Urothelium cell line (cell line): Measurements from ENCODE around the gene ZSWIM5.

Source experiments
- DNase-seq: peaks from one replicate; pipeline ENCODE4 v3.0.0; 2011; ENCODE audit warnings: low spot score, mixed read lengths
- FAIRE-seq: peaks from 2 replicates; lab custom pipeline; 2011; peaks lifted over from hg19 to GRCh38; lab: Jason Lieb, UNC

The ZSWIM5 gene

GRCh38 chr1:45037456-45037855, 168.9 kb downstream of the ZSWIM5 start:
- no peak for FAIRE-seq
- DNase-seq, result no peak

DNA sequence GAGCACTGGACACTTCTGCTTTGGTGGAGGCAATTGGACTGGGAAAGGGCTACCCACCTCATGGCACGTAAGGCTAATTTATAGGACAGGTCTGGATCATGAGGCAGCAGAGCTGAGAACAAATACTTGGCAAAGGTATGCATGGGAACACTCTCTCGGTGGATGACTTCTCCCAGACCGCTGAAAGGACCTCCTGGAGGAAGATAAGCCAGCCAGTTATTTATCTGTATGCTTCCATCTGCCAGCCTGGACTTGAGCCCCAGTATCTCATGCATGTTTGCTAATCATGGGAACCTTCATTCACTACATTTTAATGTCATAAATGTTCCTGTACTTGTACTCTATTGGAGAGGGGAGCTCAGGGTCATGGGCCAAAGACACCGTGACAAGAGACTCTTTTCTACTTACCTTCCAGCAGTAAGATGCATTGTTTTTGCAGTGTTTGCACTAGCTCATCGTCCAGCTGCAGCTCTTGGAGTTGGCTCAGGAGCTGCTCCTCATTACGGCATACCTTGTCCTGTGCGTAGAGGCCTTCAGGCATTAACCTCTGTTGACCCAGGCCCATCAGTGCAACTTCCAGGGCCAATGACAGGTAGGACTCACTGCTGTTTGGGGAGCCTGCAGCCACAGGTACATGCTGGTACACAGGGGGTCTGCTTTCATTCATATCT, 170.6 kb downstream of the ZSWIM5 start:
- no peak for DNase-seq

DNA sequence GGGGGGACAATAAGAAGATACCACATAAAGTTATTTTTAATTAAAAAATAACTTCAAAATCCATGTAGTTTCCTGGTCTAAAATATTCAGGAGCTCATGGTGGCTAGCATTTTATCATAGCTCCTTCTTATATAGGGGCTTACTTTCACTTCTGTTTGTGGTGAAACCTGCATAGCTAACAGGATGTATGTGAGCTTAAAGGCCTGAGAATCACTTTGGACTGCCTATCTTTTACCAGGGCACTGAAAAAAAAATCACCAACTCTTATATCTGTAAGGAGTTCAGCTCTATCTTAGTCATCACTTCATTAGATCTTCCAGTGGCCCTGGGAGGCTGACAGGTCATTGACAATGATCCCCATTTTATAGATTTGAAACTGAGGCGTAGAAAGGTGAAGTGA, 173.0 kb downstream of the ZSWIM5 start:
- no peak for DNase-seq
- FAIRE-seq, result no peak

More for the DNA sequence above, 170.6 kb downstream of the ZSWIM5 start:
- no peak for FAIRE-seq

DNA sequence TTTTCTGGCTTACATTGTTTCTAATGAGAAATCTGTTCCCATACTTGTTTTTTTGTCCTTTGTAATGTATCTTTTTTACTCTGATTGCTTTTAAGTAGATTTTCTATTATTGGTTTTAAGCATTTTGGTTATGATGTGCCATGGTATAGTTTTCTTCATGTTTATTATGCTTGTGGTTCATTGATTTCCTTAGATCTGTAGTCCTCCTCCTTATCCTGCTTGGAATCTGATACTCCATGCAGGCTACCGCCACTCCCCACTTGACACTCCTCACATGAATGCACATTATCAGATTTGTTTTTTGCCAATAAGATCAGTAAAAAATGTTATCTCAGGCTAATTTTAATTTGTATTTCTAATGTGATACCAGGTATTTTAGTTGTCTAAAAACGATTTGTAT, 173.6 kb downstream of the ZSWIM5 start:
- FAIRE-seq (no peak), DNase-seq (no peak)

GRCh38 chr1:45026446-45026845, 180.0 kb downstream of the ZSWIM5 start:
- DNase-seq (no peak), FAIRE-seq (no peak)

DNA sequence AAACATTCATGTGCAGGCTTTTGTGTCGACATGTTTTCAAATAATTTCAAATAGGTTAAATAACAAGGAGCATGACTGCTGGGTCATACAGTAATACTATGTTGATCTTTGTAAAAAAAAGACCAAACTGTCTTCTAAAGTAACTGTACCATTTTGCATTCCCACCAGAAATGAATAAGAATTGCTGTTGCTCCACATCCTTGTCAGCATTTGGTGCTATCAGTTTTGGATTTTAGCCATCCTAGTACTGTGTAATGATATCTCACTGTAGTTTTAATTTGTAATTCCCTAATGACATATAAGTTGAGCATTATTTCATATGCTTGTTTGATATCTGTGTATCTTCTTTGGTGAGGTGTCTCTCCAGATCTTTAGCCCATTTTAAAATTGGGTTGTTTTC, 182.7 kb downstream of the ZSWIM5 start:
- FAIRE-seq, result no peak
- no peak for DNase-seq

GRCh38 chr1:45018599-45019230, 187.7 kb downstream of the ZSWIM5 start:
- DNase-seq, result peak; percentile 75
- FAIRE-seq, result peak; percentile 97

DNA sequence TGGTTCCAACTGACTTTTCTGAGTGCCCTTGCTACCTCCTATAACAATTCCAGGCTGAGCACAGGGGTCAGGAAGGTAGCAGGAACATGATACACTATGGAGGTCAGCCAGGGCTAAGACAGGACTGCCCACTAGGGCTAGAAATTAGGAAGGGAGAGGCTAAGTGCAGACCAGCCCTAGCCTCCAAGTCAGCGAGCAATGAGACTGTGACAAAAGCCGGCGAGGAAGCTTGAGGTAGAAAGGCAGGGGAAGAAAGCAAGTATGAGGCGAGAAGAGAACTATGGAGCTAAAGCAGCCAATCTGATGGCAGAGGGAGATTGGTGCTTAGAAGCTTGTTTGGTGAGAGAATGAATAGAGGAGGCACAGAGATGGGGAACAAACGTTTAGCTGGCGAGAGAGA, 189.6 kb downstream of the ZSWIM5 start:
- FAIRE-seq (no peak), DNase-seq (no peak)

DNA sequence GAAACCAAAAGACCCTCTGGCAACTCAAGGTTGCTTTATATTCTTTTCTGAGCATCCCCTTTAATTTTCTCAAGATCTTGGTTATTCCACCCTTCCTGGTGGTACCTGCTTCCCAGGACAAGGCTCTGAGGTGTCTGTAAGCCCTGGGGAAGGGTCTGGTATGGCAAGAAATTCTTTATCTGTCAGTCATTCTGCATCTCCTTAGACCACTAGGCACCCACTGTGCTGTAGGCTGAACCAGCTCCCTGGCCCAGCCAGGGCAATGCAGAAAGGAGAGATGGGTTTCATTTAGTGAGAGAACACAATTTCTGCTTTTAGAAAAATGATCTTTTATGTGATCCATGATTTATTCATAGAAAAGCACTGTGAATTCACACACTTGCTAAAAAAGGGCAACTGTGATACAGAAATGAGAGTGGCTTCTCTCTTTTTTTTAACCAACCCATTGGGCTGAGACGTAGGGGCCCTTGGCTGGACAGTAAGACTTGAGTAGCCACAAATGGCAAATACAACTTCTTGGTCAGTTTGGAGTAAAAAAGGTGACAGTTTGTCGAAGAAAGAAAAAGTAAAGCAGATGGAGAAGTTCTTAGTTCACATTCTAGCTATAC, 190.2 kb downstream of the ZSWIM5 start:
- FAIRE-seq (no peak), DNase-seq (no peak)

DNA sequence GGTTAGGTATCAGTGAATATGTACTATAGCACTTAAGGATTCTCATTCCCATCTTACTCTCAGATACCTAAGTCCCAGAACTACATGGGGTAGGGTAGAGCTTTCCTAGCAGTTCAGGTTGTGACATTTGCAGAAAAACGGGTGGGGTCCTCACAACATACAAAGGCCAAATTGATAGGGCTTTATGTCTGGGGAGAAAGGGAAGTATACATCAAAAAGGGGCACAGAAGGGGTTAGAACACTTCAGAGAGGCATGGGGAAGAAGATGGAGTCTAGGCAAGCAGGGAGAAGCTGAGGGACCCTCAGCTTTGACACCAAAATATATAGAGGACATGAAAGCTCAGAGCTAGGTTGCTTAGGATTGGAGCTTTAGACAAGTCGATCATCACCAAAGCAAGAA, 190.7 kb downstream of the ZSWIM5 start:
- DNase-seq, result no peak
- no peak for FAIRE-seq

DNA sequence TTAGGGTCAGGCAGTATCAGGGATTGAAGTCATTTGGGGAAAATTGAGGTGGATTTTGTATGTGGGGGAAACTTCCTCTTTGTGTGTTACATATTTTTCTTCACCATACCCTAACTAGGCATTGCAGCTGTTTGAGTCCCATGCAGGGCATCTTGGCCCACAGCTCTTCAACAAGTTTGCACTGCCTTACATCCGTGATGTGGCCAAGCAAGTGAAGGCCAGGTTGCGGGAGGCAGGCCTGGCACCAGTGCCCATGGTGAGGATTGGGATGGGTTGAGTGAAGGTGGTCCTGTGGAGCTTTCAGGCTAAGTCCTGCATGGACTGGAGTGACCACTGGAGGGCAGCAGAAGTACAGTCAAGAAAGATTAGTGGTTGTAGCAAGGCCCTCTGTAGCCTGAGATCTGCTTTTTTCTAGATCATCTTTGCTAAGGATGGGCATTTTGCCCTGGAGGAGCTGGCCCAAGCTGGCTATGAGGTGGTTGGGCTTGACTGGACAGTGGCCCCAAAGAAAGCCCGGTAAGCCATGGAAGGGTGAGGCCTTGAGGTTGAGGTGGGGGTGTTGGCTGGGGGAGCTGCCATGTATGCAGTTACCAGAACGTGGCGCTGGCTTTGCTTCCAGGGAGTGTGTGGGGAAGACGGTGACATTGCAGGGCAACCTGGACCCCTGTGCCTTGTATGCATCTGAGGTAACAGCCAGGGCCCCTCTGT, 191.9 kb downstream of the ZSWIM5 start:
- FAIRE-seq (peak; percentile 44), DNase-seq (peak; percentile 83)

DNA sequence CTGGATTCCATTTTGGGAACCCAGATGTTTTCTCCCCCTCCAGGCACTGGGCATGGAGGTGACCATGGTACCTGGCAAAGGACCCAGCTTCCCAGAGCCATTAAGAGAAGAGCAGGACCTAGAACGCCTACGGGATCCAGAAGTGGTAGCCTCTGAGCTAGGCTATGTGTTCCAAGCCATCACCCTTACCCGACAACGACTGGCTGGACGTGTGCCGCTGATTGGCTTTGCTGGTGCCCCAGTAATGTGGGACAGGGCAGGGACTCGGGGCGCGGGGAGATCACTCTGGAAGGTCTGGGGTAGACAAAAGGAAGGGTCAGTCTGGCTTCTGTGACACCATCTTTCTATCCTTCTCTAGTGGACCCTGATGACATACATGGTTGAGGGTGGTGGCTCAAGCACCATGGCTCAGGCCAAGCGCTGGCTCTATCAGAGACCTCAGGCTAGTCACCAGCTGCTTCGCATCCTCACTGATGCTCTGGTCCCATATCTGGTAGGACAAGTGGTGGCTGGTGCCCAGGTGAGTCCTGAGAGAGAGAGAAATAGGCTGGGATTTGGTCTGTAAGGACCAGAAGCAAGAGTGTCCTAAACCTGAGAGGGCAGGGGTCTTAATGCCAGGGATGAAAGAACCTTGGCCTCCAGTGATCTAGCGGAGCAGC, 192.7 kb downstream of the ZSWIM5 start:
- FAIRE-seq (no peak), DNase-seq (no peak)

DNA sequence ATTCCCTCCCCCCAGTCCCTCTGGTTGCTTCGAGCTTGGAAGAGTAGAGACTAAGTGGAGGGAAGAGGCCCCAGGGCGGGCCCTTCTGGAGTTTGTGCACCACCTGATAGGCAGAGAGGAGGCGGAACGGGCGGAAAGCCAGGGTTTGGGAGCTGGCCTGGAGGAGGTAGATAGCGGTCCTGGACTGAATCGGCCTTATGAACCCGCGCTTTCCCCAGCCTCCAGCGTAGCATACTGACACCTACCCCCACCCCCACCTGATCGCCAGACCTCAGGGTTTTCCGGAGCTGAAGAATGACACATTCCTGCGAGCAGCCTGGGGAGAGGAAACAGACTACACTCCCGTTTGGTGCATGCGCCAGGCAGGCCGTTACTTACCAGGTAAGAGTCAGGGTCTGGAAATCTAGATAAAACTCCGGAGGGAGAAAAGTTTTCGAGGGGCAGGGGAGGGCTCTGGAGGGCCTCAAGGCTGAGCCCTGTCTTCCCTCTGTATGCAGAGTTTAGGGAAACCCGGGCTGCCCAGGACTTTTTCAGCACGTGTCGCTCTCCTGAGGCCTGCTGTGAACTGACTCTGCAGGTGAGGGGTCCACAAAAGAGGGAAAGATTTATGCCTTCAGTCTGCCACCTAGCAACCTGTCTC, 193.6 kb downstream of the ZSWIM5 start:
- DNase-seq, result peak; percentile 61

DNA sequence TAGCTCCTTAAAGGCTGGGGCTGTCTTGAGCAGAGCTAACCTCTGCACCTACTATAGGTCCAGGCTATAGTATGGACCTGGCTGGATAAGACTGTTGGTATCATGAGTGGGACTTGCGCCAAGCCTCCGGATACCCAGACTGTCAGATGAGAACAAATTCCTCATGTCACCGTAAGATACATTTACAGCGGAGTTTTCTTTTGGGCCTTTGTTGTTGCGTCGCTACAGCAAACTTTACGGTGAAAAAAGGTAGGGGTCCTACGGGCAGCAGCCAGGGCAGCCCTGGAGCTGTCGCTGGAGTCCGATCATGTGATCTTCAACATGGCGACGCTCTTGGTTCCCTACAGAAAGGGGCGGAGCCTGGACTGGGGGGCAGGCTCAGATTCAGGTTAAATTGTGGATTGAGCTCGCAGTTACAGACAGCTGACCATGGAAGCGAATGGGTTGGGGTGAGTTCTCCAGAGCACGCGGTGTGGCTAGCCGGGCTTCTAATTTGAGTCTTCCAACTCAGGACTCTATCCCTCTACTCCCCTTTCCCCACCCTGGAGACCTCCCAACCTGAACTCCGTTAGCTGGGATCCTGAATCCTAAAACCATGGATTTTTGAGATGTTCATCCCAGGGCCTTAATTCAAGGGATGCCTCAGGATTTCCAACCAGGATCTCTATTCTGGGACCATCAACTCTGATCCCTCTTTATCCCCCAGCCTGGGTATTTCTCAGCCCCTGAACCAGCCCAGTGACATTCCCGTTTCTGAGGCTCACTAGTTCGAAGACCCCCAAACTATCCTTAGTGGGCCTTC, 194.4 kb downstream of the ZSWIM5 start, which contains the start of gene UROD:
Gene UROD, plus strand, starts transcription at position 418 of the 802 bp plus-strand sequence. Its CDS starts 12 bp downstream, at position 430.
- DNase-seq (peak; percentile 98), FAIRE-seq (no peak)

More for the DNA sequence above, 193.6 kb downstream of the ZSWIM5 start:
- no peak for FAIRE-seq

DNA sequence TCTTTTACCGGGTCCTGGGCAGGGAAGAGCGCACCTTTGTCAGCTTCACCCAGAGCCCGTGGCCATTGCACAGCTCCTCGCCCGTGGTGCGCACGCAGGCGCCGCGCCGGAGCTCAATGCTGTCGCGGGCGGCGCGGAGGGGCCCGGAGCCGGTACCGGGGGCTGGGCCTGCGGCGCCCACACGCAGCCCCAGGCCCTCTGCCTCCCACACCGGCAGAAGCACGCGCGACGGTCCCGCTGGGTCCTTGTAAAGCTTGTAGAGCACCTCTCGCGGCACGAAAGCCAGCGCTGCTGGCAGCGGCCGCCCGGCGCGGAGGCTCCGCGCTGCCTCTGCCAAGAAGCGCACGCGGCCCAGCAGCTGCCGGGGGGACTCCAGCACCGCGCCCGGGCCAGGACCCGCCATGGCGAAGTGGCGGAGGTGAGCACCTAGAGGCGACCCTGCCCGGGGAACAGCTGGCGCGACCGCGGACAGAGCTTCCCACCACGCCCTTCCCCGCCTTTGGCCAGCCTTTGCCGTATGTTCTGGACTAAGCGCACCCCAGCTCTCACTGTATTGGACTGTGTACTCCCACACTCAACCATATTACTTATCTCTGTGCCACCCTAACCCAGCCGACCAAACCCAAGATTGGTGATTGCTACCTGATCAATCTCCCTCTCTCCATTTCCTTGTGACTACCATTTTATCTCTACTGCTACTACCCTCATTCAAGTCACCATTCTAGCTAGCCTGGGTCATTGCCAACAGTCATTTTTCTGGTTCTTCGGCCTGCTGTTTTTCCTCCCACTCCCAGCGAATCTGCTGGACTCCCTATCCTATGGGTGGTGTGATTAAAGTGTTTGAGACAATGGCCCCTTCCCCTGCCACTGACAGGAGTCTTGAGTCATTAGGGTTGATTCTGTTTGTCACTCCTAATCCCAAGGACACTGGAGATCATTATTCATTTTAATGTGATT, 195.3 kb downstream of the ZSWIM5 start, which contains the start of gene HECTD3:
Gene HECTD3, minus strand, starts transcription at position 470 of the 957 bp plus-strand sequence. Its CDS starts 67 bp downstream, at position 403.
- DNase-seq, result peak; percentile 90
- FAIRE-seq, result peak; percentile 13

DNA sequence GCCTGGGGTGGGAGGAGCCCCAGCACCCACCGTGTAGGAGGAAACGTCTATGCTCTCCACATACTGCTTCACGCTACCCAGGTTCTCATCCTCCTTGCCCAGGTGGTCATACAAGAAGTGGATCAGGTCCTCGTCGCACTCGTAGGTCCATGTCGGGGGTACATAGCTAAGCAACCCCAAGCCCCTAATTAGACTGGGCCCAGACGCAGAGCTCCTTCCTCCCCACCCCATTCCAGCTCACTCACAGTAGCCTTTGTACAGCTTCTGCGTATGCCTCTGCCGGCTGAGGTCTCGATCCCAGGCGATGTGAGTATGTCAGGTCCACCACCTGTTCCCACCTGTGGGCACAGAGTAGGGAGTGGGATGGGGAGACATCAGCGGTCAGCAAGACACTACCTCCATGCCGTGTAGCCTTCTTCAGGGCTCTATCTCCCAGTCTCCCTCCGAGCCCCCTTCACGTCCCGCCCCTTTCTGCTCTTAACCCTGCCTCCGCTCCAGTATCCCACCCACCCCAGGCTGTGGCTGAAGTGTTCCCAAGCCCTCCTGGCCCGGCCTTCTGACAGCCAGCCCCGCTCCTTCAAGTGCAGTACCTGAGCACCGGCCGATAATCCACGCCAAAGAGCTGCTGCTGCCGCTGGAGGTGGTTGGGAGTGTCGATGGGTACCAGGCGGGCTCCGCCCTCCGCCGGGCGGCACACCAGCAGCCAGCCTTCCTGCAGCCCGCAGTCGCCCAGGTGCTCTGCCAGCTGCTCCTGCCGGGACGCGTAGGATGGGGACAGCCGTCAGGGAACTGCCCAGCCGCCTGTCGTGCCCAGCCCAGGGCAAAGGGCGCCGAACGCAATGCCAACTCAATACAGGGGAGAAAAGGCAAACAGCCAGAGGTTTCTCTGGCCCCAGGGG, 196.2 kb downstream of the ZSWIM5 start:
- peak; percentile 27 for FAIRE-seq
- peak; percentile 55 for DNase-seq

GRCh38 chr1:45009296-45009865, 197.0 kb downstream of the ZSWIM5 start:
- FAIRE-seq, result no peak
- no peak for DNase-seq
